Lower leg skin (tissue), 4 donors: ENCODE data around the gene VPS51. TPM values are rescaled to one million over a fixed set of nuclear protein-coding genes. Genes with fewer than 3 reads are reported as not detected.

ENCODE experiments used
- DNase-seq, 2 donors: peaks; one replicate each; pipeline ENCODE4 v3.0.0-alpha.2; 2019; ENCODE audit warnings: low spot score in 2 of 2
- H3K4me3 ChIP-seq: fragments of 200-600 bp; sonication (generic); 2 replicates; pipeline ENCODE4 v1.5.1; 2017; ENCODE audit warnings: mild to moderate bottlenecking, low read depth; ENCODE audit not compliant: poor library complexity, severe bottlenecking
- POLR2A ChIP-seq, 2 donors: fragments of 450-650 bp; IDR thresholded peaks; one replicate each; pipeline ENCODE4 v1.6.1; 2016 to 2017; ENCODE audit warnings: antibody characterized with exemption in 2 of 2, mild to moderate bottlenecking in 1 of 2, moderate library complexity in 1 of 2
- WGBS, 2 donors: methylation state at CpG; one replicate each; pipeline ENCODE4 v1.1.5; 2018; 5-methylcytosine and 5-hydroxymethylcytosine counted together
- intact Hi-C: fragments of 100-400 bp; cut with DNase I; formaldehyde crosslinking; loops from one replicate; pipeline ENCODE4 v1.15.0; 2023; ENCODE audit warnings: low total_unique reads
- total RNA-seq, 4 donors: library from RNA; depleted of rRNA; stranded (reverse); fragments of >200 nt; gene quantifications; one replicate each; pipeline ENCODE4 v1.1.0, GENCODE V29; 2016
- TF ChIP-seq, protein P1 (sequence below), 3 donors: fragments of 450-650 bp; IDR thresholded peaks; one replicate each; pipeline ENCODE4 v1.5.1; 2016; ENCODE audit warnings: antibody characterized with exemption in 3 of 3, mild to moderate bottlenecking in 3 of 3, moderate library complexity in 2 of 3

VPS51 gene
- total RNA-seq, 4 donors from 2014 or later: 373 to 932 (median 648) TPM

DNA sequence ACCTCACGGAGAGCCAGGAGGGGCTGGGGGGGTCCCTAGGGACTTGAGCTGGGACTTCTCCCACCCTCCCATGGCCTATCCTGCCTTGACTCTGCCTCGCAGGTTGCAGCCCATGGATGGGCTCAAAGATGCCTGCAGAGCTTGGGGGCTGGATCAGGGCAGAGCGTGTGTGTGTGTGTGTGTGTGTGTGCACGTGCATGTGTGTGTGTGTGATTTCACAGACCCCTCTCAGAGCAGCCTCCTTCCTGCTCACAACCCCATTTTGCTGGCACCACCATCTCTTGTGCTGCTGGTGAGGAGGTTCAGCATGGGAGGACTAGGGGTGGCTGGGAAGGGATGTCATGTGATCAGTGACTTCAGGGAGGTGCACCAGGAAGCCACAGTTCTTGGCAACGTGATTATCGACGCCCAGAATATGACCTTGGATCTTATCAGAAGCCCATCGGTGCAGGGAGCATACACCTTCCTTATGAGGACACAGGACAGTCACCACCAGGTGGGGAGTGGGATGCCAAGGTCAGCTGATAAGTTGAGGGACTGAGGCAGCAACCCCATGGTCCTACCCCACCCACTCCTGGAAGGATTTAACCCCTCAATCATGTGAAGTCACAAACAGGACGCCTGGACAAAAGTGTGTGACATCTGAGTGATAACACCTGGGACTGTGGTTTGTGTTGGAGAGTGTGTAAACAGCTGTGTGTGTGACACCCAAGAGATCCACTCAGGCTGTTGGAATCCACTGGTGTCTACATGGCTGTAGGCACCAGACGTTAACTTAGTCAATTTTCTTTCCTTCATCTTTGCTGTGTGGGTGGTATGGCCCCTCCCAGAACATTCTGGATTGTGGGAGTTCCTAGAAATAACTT is 35.8 kb upstream of the VPS51 start:
- intact Hi-C loops: no loop called here
- H3K4me3 ChIP-seq: no peak overlapping the region
- no peak for DNase-seq
- TF ChIP-seq, protein P1, sequence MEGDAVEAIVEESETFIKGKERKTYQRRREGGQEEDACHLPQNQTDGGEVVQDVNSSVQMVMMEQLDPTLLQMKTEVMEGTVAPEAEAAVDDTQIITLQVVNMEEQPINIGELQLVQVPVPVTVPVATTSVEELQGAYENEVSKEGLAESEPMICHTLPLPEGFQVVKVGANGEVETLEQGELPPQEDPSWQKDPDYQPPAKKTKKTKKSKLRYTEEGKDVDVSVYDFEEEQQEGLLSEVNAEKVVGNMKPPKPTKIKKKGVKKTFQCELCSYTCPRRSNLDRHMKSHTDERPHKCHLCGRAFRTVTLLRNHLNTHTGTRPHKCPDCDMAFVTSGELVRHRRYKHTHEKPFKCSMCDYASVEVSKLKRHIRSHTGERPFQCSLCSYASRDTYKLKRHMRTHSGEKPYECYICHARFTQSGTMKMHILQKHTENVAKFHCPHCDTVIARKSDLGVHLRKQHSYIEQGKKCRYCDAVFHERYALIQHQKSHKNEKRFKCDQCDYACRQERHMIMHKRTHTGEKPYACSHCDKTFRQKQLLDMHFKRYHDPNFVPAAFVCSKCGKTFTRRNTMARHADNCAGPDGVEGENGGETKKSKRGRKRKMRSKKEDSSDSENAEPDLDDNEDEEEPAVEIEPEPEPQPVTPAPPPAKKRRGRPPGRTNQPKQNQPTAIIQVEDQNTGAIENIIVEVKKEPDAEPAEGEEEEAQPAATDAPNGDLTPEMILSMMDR (IDR thresholded peaks at IDR 0.05): no peak
- TF ChIP-seq POLR2A (IDR thresholded peaks at IDR 0.05): no peak
- 53 to 59% methylated on average over 10 of the region's 10 CpGs for WGBS, 2 donors

DNA sequence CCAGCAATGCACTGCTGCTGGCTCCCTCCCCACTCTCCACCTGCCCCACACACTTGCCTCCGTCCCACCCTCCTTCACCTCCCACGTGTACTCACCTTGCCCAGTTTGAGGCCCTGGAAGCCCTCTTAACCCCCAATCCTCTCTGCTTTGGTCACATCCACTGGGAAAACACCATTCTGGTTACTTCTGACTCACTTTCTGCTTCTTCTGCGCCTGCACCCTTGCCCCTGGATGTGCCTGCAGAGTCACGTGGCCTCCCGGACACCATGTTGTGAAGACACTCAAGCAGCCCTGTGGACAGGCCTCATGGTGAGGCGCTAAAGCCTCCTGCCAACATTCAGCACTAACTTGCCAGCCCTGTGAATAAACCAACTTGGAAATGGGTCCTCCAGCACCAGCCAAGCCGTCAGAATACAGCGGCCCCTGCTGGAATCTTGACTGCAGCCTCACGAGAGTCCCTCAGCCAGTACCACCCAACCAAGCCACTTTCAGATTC is 35.1 kb upstream of the VPS51 start:
- 65 to 74% methylated on average over 6 to 9 of the region's 9 CpGs for WGBS, 2 donors
- no peak for DNase-seq
- H3K4me3 ChIP-seq: no peak overlapping the region

DNA sequence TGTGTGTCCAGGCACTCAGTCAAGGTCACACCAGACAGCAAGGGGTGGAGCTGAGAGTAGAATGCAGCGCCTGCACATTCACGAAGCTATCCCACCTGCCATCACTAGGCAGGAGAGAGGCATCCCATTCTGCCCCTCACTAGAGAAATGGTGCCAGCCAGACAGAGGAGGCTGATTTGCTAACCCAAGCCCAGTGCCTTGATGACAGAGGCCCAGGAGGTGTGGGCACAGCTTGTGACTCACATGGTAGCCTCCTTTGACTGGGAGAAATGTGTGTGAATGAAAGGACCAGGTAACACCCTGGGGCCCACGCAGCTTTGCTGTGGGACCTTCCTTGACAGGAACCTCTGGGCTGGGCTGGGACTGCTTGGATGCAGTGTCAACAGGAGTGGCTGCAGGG is 32.5 kb upstream of the VPS51 start:
- TF ChIP-seq POLR2A (IDR thresholded peaks at IDR 0.05): no peak
- TF ChIP-seq, protein P1 (IDR thresholded peaks at IDR 0.05): no peak
- WGBS, 2 donors: 78 to 79% methylated on average over 3 of the region's 3 CpGs
- H3K4me3 ChIP-seq: no peak overlapping the region
- intact Hi-C loops: no loop called here
- DNase-seq: no peak

More for the DNA sequence above, 35.1 kb upstream of the VPS51 start:
- intact Hi-C loops: no loop called here
- TF ChIP-seq POLR2A (IDR thresholded peaks at IDR 0.05): no peak
- TF ChIP-seq, protein P1 (IDR thresholded peaks at IDR 0.05): no peak

GRCh38 chr11:65064847-65065240 is 31.2 kb upstream of the VPS51 start:
- intact Hi-C loops: no loop called here
- WGBS, 2 donors: 72 to 81% methylated on average over 4 of the region's 4 CpGs
- TF ChIP-seq POLR2A (IDR thresholded peaks at IDR 0.05): no peak
- TF ChIP-seq, protein P1 (IDR thresholded peaks at IDR 0.05): no peak
- H3K4me3 ChIP-seq: no peak overlapping the region
- no peak for DNase-seq

DNA sequence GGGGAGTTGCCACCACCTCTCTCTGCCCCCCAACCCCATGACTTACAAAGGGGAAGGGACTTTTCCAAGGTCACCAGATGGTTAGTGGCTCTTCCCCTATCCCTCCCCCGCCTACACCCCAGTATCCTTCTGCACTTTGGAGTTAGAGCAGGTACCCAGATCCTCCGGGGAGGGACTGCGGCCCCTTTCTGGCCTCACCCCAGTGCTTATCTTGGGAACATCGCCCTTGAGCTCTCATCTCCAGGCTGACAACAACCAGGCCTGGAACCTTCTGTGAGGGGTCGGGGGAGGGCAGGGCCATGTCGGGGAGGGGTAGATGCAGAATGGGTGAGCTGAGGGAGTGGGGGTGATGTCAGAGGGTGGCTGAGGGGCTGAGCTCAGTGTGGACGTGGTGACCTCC is 30.2 kb upstream of the VPS51 start:
- WGBS, 2 donors: 76 to 87% methylated on average over 7 of the region's 7 CpGs
- intact Hi-C loops: no loop called here
- no peak overlapping the region for H3K4me3 ChIP-seq
- no peak for TF ChIP-seq POLR2A (IDR thresholded peaks at IDR 0.05)
- TF ChIP-seq, protein P1 (IDR thresholded peaks at IDR 0.05): no peak
- no peak for DNase-seq
